PC-9 (cell line): ENCODE results near the gene ARHGAP8. TPM values are rescaled to one million over a fixed set of nuclear protein-coding genes. Genes with fewer than 3 reads are reported as not detected.
"Not testable (repeated sequence)": the region's sequence is repeated elsewhere in the genome, so short reads cannot be mapped to it uniquely, and the experiment has no call there.

ENCODE experiments used
- BruUV-seq: library from RNA; stranded (reverse); fragments of 400-500 nt; replicated peaks from 2 replicates; lab custom pipeline; 2021; lab: Mats Ljungman, UMichigan
- CTCF ChIA-PET: fragments of 300-600 bp; sonication (Branson Sonifier 250); formaldehyde crosslinking; loops from one replicate; lab custom pipeline; 2022; ENCODE audit warnings: antibody characterized with exemption; lab: Charles Lee
- POLR2A ChIA-PET: fragments of 300-600 bp; sonication (Branson Sonifier 250); formaldehyde crosslinking; loops from one replicate; lab custom pipeline; 2022; ENCODE audit warnings: antibody characterized with exemption; ENCODE audit not compliant: unreplicated experiment; lab: Charles Lee
- DNase-seq, 2 experiments: peaks; one replicate each; pipeline versions ENCODE4 v3.0.0 to v3.0.0-alpha.2; 2015 to 2022; ENCODE audit warnings: mixed read lengths in 1 of 2
- H2AFZ ChIP-seq: fragments of 200-600 bp; sonication (generic); 2 replicates; pipeline ENCODE4 v1.8.1; 2017; ENCODE audit warnings: antibody characterized with exemption
- H3F3A ChIP-seq: fragments of 200-600 bp; sonication (generic); 2 replicates; pipeline ENCODE4 v1.8.1; 2017; ENCODE audit warnings: antibody characterized with exemption, mild to moderate bottlenecking, low read depth; ENCODE audit not compliant: insufficient read depth
- H3K27ac ChIP-seq: fragments of 200-600 bp; sonication (generic); 2 replicates; pipeline ENCODE4 v1.6.1; 2016; ENCODE audit warnings: mixed run types
- H3K27me3 ChIP-seq: fragments of 200-600 bp; sonication (generic); 2 replicates; pipeline ENCODE4 v1.6.1; 2016; ENCODE audit warnings: low read depth, mixed run types; ENCODE audit not compliant: insufficient read depth
- H3K36me3 ChIP-seq: fragments of 200-600 bp; sonication (generic); 2 replicates; pipeline ENCODE4 v1.6.1; 2016; ENCODE audit warnings: low read depth, mixed run types
- H3K4me1 ChIP-seq: fragments of 200-600 bp; sonication (generic); replicated peaks from 2 replicates; pipeline ENCODE4 v1.6.1; 2016; ENCODE audit warnings: mixed run types; ENCODE audit not compliant: insufficient read depth
- H3K4me2 ChIP-seq: fragments of 200-600 bp; sonication (generic); 2 replicates; pipeline ENCODE4 v1.6.1; 2017; ENCODE audit warnings: mixed run types
- H3K4me3 ChIP-seq: fragments of 200-600 bp; sonication (generic); 2 replicates; pipeline ENCODE4 v1.6.1; 2016; ENCODE audit warnings: mixed run types
- H3K79me2 ChIP-seq: fragments of 200-600 bp; sonication (generic); 2 replicates; pipeline ENCODE4 v1.6.1; 2017; ENCODE audit warnings: low read depth, mixed run types
- H3K9me2 ChIP-seq: fragments of 200-600 bp; sonication (generic); 2 replicates; pipeline ENCODE4 v1.8.1; 2017; ENCODE audit warnings: mild to moderate bottlenecking; ENCODE audit not compliant: insufficient read depth
- H3K9me3 ChIP-seq: fragments of 200-600 bp; sonication (generic); 2 replicates; pipeline ENCODE4 v1.8.1; 2016; ENCODE audit warnings: low read depth; ENCODE audit not compliant: insufficient read depth
- H4K20me1 ChIP-seq: fragments of 200-600 bp; sonication (generic); 2 replicates; pipeline ENCODE4 v1.8.1; 2017; ENCODE audit not compliant: insufficient read depth
- EZH2 ChIP-seq: fragments of 200-600 bp; sonication (generic); IDR thresholded peaks from 2 replicates; pipeline ENCODE4 v1.8.0; 2017; ENCODE audit warnings: antibody characterized with exemption, low read depth
- intact Hi-C: fragments of 100-400 bp; cut with micrococcal nuclease; formaldehyde crosslinking; loops from one replicate; pipeline ENCODE4 v1.10.0; 2022; ENCODE audit not compliant: unreplicated experiment
- total RNA-seq: library from RNA; stranded (reverse); gene quantifications from 2 replicates; pipeline ENCODE4 v1.2.3, GENCODE V29; 2021
- TF ChIP-seq, protein P1 (sequence below): fragments of 200-600 bp; sonication (generic); conservative IDR thresholded peaks from 2 replicates; pipeline ENCODE4 v1.6.1; 2017; ENCODE audit warnings: mixed run types, antibody characterized with exemption, mild to moderate bottlenecking, moderate library complexity

ARHGAP8 gene
- total RNA-seq, 1 experiment from 2014 or later, result 114 TPM

DNA sequence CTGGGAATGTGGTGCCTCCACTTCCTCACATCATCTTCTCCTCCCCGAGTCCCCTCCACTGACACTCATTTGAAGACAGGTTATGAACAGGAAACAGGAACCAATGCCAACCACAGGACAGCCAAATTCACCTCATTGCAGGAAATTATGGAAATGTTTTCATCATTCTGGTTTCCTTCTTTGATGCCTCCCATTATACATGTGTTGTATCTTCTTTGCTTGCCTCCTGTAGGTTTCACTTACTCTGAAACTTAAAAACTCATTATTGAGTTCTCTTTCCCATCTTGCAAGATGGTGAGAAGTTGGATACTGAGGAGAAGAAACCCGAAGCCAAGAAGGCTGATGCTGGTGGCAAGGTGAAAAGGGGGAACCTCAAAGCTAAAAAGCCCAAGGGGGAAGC lies 148.9 kb downstream of the ARHGAP8 start:
- H3K36me3 ChIP-seq, result no peaks in the 10 kb centered on the region
- H3K79me2 ChIP-seq, result no peaks in the 10 kb centered on the region
- H3K4me3 ChIP-seq, result no peak overlapping the region
- no peak overlapping the region for H3K4me2 ChIP-seq
- no peak overlapping the region for H2AFZ ChIP-seq
- peaks cover 15% of the 10 kb centered on the region for H3K9me3 ChIP-seq
- no peaks in the 10 kb centered on the region for H3K9me2 ChIP-seq
- POLR2A ChIA-PET, result no interaction called here
- no peaks in the 10 kb centered on the region for H3F3A ChIP-seq
- H3K4me1 ChIP-seq, result no peaks in the 10 kb centered on the region
- intact Hi-C loops, result no loop called here
- BruUV-seq, result no TSS peak
- CTCF ChIA-PET, result no interaction called here
- H3K27me3 ChIP-seq, result peaks cover 79% of the 10 kb centered on the region
- H3K27ac ChIP-seq, result no peak overlapping the region
- no peaks in the 10 kb centered on the region for H4K20me1 ChIP-seq
- TF ChIP-seq, protein P1, sequence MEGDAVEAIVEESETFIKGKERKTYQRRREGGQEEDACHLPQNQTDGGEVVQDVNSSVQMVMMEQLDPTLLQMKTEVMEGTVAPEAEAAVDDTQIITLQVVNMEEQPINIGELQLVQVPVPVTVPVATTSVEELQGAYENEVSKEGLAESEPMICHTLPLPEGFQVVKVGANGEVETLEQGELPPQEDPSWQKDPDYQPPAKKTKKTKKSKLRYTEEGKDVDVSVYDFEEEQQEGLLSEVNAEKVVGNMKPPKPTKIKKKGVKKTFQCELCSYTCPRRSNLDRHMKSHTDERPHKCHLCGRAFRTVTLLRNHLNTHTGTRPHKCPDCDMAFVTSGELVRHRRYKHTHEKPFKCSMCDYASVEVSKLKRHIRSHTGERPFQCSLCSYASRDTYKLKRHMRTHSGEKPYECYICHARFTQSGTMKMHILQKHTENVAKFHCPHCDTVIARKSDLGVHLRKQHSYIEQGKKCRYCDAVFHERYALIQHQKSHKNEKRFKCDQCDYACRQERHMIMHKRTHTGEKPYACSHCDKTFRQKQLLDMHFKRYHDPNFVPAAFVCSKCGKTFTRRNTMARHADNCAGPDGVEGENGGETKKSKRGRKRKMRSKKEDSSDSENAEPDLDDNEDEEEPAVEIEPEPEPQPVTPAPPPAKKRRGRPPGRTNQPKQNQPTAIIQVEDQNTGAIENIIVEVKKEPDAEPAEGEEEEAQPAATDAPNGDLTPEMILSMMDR, result no peak
- TF ChIP-seq EZH2, result no peak
- DNase-seq, result no peak

- Histone ChIP-seq H3K27me3 (peaks cover 84% of the 10 kb centered on the region), H3K9me3 (peaks cover 15% of the 10 kb centered on the region)
- BruUV-seq, DNase-seq, H3K4me2 ChIP-seq, CTCF ChIA-PET, H3K36me3 ChIP-seq, H3K9me2 ChIP-seq, H4K20me1 ChIP-seq, H2AFZ ChIP-seq, H3F3A ChIP-seq, H3K4me3 ChIP-seq, H3K79me2 ChIP-seq, H3K27ac ChIP-seq, H3K4me1 ChIP-seq, intact Hi-C loops: not testable (repeated sequence)
- POLR2A ChIA-PET, result interaction anchor here (0.6 kb wide), 1 partner anchor 50 kb away, joined by 8 read pairs; no protein-coding TSS in a partner anchor
Measured at GRCh38 chr22:44903164-44903563, 150.8 kb downstream of the ARHGAP8 start.

GRCh38 chr22:44904492-44905152 lies 152.2 kb downstream of the ARHGAP8 start:
- CTCF ChIA-PET, result not testable (repeated sequence)

GRCh38 chr22:44906248-44906936 lies 154.0 kb downstream of the ARHGAP8 start:
- no peak for DNase-seq
- no TSS peak for BruUV-seq
- no peaks in the 10 kb centered on the region for H3F3A ChIP-seq
- no peak overlapping the region for H2AFZ ChIP-seq
- ChIA-PET CTCF (no interaction called here), POLR2A (no interaction called here)
- no peaks in the 10 kb centered on the region for H3K79me2 ChIP-seq
- TF ChIP-seq, protein P1, result no peak
- TF ChIP-seq EZH2, result no peak
- peaks cover 6% of the 10 kb centered on the region for H3K9me3 ChIP-seq
- H3K27ac ChIP-seq, result no peak overlapping the region
- H3K4me1 ChIP-seq, result no peaks in the 10 kb centered on the region
- H3K36me3 ChIP-seq, result no peaks in the 10 kb centered on the region
- H4K20me1 ChIP-seq, result no peaks in the 10 kb centered on the region
- intact Hi-C loops, result no loop called here
- H3K4me2 ChIP-seq, result no peak overlapping the region
- H3K4me3 ChIP-seq, result no peak overlapping the region
- H3K9me2 ChIP-seq, result no peaks in the 10 kb centered on the region
- peaks cover 89% of the 10 kb centered on the region for H3K27me3 ChIP-seq

More at GRCh38 chr22:44904492-44905152, 152.2 kb downstream of the ARHGAP8 start:
- POLR2A ChIA-PET, H3K79me2 ChIP-seq, intact Hi-C loops, H3K27ac ChIP-seq, H2AFZ ChIP-seq, H3K36me3 ChIP-seq, H3K4me2 ChIP-seq, DNase-seq, H3K4me1 ChIP-seq, H3F3A ChIP-seq, H3K4me3 ChIP-seq, H4K20me1 ChIP-seq, BruUV-seq, H3K9me2 ChIP-seq: not testable (repeated sequence)
- Histone ChIP-seq H3K27me3 (peaks cover 89% of the 10 kb centered on the region), H3K9me3 (peaks cover 15% of the 10 kb centered on the region)
